ENCODE data around the gene ZNFX1. TPM values are rescaled to one million over a fixed set of nuclear protein-coding genes. Genes with fewer than 3 reads are reported as not detected.

Gene ZNFX1
- total and polyA plus RNA-seq, 2 experiments from 2014 or later, result 47.3 to 50.7 TPM

DNA sequence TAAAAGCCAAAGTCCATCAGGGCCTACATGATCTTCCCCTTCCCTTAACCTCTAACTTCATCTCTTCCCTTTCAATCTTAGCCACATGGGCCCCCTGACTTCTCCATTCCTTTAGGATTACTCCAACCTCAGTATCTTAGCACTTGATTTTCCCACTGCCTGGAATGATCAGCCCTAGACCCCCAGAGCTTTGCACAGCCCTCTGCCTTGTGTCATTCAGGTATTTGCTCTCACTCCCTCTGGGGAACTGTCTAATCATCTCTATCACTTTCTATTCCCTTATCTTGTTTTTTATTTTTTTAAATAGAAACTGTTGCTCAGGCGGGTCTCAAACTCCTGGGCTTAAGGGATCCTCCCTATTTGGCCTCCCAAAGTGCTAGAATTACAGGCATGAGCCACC lies 13.3 kb upstream of the ZNFX1 start:
- 40 to 54% methylated on average over 1 of the region's 1 CpG for WGBS, 2 experiments (ENCODE audit: low coverage in 1 of 2, low lambda C conversion rate in 2 of 2, missing lambda C conversion rate in 2 of 2)
- Histone ChIP-seq H3K4me1 (ENCODE audit: insufficient read depth) (peaks cover 19% of the 10 kb centered on the region), H2AFZ (no peak overlapping the region), H3K27ac (no peak overlapping the region), H3K9me2 (ENCODE audit: insufficient read depth) (no peaks in the 10 kb centered on the region), H3K9me3 (ENCODE audit: low read depth) (no peaks in the 10 kb centered on the region), H3F3A (ENCODE audit: insufficient read depth) (peaks cover 78% of the 10 kb centered on the region), H3K4me2 (ENCODE audit: unreplicated experiment) (no peak overlapping the region), H3K27me3 (replicated peaks; ENCODE audit: insufficient read depth) (no peaks in the 10 kb centered on the region), H4K20me1 (ENCODE audit: insufficient read depth) (peaks cover 16% of the 10 kb centered on the region), H3K36me3 (ENCODE audit: low read depth) (peaks cover 49% of the 10 kb centered on the region), H3K9ac (no peak overlapping the region), H3K4me3 (no peak overlapping the region), H3K79me2 (ENCODE audit: insufficient read depth) (peaks cover 30% of the 10 kb centered on the region)
- no peak for DNase-seq
- TF ChIP-seq EZH2 (IDR thresholded peaks at IDR 0.05; ENCODE audit: insufficient read depth, poor library complexity, severe bottlenecking), result no peak
- no peak for TF ChIP-seq EZH2phosphoT487 (IDR thresholded peaks at IDR 0.05; ENCODE audit: insufficient read depth, low read depth)
- in situ Hi-C loops (cut with MboI), result no loop called here

DNA sequence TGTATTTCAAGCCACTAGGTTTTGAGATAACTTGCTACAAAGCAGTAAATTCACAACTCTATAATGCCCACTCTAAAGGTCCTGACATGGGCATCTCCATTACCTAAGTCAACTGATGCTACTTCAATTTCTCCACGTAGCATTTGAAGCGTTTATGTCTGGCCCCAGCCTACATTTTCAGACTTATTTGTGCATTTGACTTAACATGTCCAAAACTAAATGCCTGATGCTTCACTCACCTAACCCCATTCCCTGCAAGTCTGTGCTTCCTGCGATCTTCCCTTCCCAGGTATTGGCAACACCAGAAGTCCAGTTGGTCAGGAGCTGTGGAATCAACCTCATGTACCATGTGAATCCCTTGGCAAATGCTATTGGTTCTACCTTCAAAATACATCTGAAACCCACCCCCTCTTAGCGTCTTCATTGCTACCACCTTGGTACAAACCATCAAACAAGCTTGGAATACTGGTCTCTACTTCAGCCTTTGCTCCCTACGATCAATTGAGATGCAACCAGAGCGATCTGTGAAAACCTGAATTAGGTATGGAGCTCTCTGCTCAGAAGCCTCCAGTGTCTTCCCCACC lies 12.8 kb upstream of the ZNFX1 start:
- H3K9me3 ChIP-seq (ENCODE audit: low read depth), result no peaks in the 10 kb centered on the region
- H3K27ac ChIP-seq, result no peak overlapping the region
- peaks cover 83% of the 10 kb centered on the region for H3F3A ChIP-seq (ENCODE audit: insufficient read depth)
- H3K4me3 ChIP-seq, result no peak overlapping the region
- peaks cover 35% of the 10 kb centered on the region for H3K79me2 ChIP-seq (ENCODE audit: insufficient read depth)
- H3K9me2 ChIP-seq (ENCODE audit: insufficient read depth), result no peaks in the 10 kb centered on the region
- H2AFZ ChIP-seq, result no peak overlapping the region
- TF ChIP-seq EZH2phosphoT487 (IDR thresholded peaks at IDR 0.05; ENCODE audit: insufficient read depth, low read depth), result no peak
- TF ChIP-seq EZH2 (IDR thresholded peaks at IDR 0.05; ENCODE audit: insufficient read depth, poor library complexity, severe bottlenecking), result no peak
- peaks cover 54% of the 10 kb centered on the region for H3K36me3 ChIP-seq (ENCODE audit: low read depth)
- H3K9ac ChIP-seq, result no peak overlapping the region
- DNase-seq, result no peak
- peaks cover 21% of the 10 kb centered on the region for H4K20me1 ChIP-seq (ENCODE audit: insufficient read depth)
- no peaks in the 10 kb centered on the region for H3K27me3 ChIP-seq (replicated peaks; ENCODE audit: insufficient read depth)
- H3K4me2 ChIP-seq (ENCODE audit: unreplicated experiment), result no peak overlapping the region
- in situ Hi-C loops (cut with MboI), result no loop called here
- WGBS, 2 experiments (ENCODE audit: low coverage in 1 of 2, low lambda C conversion rate in 2 of 2, missing lambda C conversion rate in 2 of 2), result 86 to 89% methylated on average over 6 of the region's 6 CpGs
- peaks cover 21% of the 10 kb centered on the region for H3K4me1 ChIP-seq (ENCODE audit: insufficient read depth)

DNA sequence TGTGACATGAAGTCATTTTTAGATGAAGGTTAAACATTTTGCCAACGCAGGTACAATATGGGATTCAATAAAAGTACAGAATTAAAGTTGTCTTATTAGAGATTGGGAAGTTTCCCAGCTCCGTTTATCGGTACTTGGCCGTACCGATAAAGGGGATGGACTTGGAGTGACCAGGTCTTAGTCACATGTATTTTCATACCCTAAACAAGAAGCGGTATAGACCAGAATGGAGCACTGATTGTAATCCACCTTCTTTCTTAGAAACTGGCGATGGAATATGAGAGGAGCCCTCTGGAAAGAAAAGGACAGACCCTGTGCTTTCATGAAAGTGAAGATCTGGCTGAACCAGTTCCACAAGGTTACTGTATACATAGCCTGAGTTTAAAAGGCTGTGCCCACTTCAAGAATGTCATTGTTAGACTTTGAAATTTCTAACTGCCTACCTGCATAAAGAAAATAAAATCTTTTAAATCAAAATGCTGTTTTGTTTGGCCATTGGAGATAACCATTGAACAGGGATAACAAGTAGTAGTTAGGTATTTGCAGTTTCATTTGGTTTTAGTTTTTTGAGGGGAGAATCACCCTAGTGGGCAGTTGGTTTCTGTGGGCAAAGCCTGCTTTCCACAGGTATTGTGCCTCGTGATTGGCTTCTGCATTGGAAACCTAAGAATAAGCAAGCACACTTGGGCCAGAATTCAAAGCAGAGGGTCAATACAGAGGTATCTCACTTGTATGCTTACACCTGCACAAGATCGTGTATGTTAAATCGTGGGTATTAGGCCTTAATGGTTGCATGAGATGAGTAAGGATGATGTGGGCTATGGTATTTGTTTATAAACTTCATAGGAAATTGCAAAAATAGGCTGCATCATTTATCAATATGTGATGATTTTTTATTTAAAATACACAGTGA lies 11.2 kb upstream of the ZNFX1 start:
- Histone ChIP-seq H3K4me2 (ENCODE audit: unreplicated experiment) (no peak overlapping the region), H3K9me3 (ENCODE audit: low read depth) (no peaks in the 10 kb centered on the region), H3K79me2 (ENCODE audit: insufficient read depth) (peaks cover 52% of the 10 kb centered on the region), H3K27ac (peak overlapping the region; percentile 51; the same call in 1 of the 2 replicates), H3K36me3 (ENCODE audit: low read depth) (peaks cover 71% of the 10 kb centered on the region), H2AFZ (no peak overlapping the region), H3K4me3 (no peak overlapping the region), H4K20me1 (ENCODE audit: insufficient read depth) (peaks cover 36% of the 10 kb centered on the region), H3K9me2 (ENCODE audit: insufficient read depth) (no peaks in the 10 kb centered on the region), H3K27me3 (replicated peaks; ENCODE audit: insufficient read depth) (no peaks in the 10 kb centered on the region), H3K9ac (no peak overlapping the region), H3F3A (ENCODE audit: insufficient read depth) (peaks cover 94% of the 10 kb centered on the region), H3K4me1 (ENCODE audit: insufficient read depth) (peaks cover 26% of the 10 kb centered on the region)
- WGBS, 2 experiments (ENCODE audit: low coverage in 1 of 2, low lambda C conversion rate in 2 of 2, missing lambda C conversion rate in 2 of 2), result 92 to 93% methylated on average over 10 of the region's 10 CpGs
- in situ Hi-C loops (cut with MboI), result no loop called here
- DNase-seq, result no peak
- no peak for TF ChIP-seq EZH2 (IDR thresholded peaks at IDR 0.05; ENCODE audit: insufficient read depth, poor library complexity, severe bottlenecking)
- TF ChIP-seq EZH2phosphoT487 (IDR thresholded peaks at IDR 0.05; ENCODE audit: insufficient read depth, low read depth), result no peak

DNA sequence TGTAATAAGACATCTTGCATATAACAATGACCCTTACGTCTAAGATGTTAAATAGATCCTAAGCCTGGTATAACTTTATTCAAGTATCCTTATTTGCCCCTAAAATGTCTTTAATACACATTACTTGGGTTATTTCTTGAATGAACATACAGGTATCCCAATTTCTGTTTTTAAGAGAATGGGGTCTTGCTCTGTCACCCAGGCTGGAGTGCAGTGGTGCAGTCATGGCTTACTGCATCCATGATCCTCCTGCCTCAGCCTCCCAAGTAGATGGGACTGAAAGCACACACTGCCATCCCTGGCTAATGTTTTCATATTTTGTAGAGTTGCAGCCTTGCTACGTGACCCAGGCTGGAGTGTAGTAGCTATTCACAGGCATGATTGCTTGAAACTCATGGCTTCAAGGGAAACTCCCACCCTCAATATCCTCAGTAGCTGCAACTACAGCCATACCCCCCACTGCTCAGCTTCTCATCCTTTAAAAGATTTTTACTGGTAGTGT lies 10.4 kb upstream of the ZNFX1 start:
- Histone ChIP-seq H3K9me3 (ENCODE audit: low read depth) (no peaks in the 10 kb centered on the region), H3F3A (ENCODE audit: insufficient read depth) (peaks cover 98% of the 10 kb centered on the region), H3K27ac (peak overlapping the region; percentile 51), H3K9ac (no peak overlapping the region), H3K4me2 (ENCODE audit: unreplicated experiment) (peak overlapping the region; percentile 23), H2AFZ (no peak overlapping the region), H3K4me1 (ENCODE audit: insufficient read depth) (peaks cover 31% of the 10 kb centered on the region), H4K20me1 (ENCODE audit: insufficient read depth) (peaks cover 44% of the 10 kb centered on the region), H3K36me3 (ENCODE audit: low read depth) (peaks cover 77% of the 10 kb centered on the region), H3K27me3 (replicated peaks; ENCODE audit: insufficient read depth) (no peaks in the 10 kb centered on the region), H3K9me2 (ENCODE audit: insufficient read depth) (no peaks in the 10 kb centered on the region), H3K4me3 (no peak overlapping the region), H3K79me2 (ENCODE audit: insufficient read depth) (peaks cover 59% of the 10 kb centered on the region)
- 54 to 55% methylated on average over 2 of the region's 2 CpGs for WGBS, 2 experiments (ENCODE audit: low coverage in 1 of 2, low lambda C conversion rate in 2 of 2, missing lambda C conversion rate in 2 of 2)
- no peak for TF ChIP-seq EZH2 (IDR thresholded peaks at IDR 0.05; ENCODE audit: insufficient read depth, poor library complexity, severe bottlenecking)
- TF ChIP-seq EZH2phosphoT487 (IDR thresholded peaks at IDR 0.05; ENCODE audit: insufficient read depth, low read depth), result no peak
- no peak for DNase-seq
- in situ Hi-C loops (cut with MboI), result no loop called here

Measured in GM23248 (cell line).